AG04450 (cell line): ENCODE measurements around the gene DNAL1. TPM values are rescaled to one million over a fixed set of nuclear protein-coding genes. Genes with fewer than 3 reads are reported as not detected.

Experiments
- CTCF ChIA-PET: fragments of 300-600, 350-600 bp; formaldehyde crosslinking; extraction: SDS; loops from one replicate; lab custom pipeline; 2022; ENCODE audit warnings: antibody characterized with exemption, inconsistent platforms; lab: Charles Lee
- POLR2A ChIA-PET: fragments of 350-600 bp; formaldehyde crosslinking; extraction: SDS; loops from one replicate; lab custom pipeline; 2021; ENCODE audit warnings: antibody characterized with exemption, inconsistent platforms; lab: Yijun Ruan, JAX
- DNase-seq: peaks from one replicate; pipeline ENCODE4 v3.0.0-alpha.2; 2011; ENCODE audit warnings: low read depth, low spot score
- H3K27ac ChIP-seq: one replicate; pipeline ENCODE4 v1.5.1; 2012; ENCODE audit warnings: low read depth, low read length, control low read depth
- H3K27me3 ChIP-seq: one replicate; pipeline ENCODE4 v1.6.0; 2012; ENCODE audit warnings: low read length; ENCODE audit not compliant: control insufficient read depth, insufficient read depth
- H3K4me3 ChIP-seq: 2 replicates; pipeline ENCODE4 v1.5.1; 2011; ENCODE audit warnings: mild to moderate bottlenecking, low read depth, low read length, control low read depth
- H3K9me3 ChIP-seq: 2 replicates; pipeline ENCODE4 v1.5.1; 2012; ENCODE audit warnings: low read length; ENCODE audit not compliant: control insufficient read depth, insufficient read depth
- CTCF ChIP-seq: IDR thresholded peaks from 2 replicates; pipeline ENCODE4 v1.5.1; 2011; ENCODE audit warnings: low read depth, low read length, control low read depth, inconsistent platforms
- polyA plus RNA-seq: library from polyadenylated mRNA; depleted of rRNA; stranded (reverse); fragments of >200 nt; gene quantifications from 2 replicates; pipeline ENCODE4 v1.2.3, GENCODE V29; 2011

Gene DNAL1
- polyA plus RNA-seq, 1 experiment, result 10.0 TPM

DNA sequence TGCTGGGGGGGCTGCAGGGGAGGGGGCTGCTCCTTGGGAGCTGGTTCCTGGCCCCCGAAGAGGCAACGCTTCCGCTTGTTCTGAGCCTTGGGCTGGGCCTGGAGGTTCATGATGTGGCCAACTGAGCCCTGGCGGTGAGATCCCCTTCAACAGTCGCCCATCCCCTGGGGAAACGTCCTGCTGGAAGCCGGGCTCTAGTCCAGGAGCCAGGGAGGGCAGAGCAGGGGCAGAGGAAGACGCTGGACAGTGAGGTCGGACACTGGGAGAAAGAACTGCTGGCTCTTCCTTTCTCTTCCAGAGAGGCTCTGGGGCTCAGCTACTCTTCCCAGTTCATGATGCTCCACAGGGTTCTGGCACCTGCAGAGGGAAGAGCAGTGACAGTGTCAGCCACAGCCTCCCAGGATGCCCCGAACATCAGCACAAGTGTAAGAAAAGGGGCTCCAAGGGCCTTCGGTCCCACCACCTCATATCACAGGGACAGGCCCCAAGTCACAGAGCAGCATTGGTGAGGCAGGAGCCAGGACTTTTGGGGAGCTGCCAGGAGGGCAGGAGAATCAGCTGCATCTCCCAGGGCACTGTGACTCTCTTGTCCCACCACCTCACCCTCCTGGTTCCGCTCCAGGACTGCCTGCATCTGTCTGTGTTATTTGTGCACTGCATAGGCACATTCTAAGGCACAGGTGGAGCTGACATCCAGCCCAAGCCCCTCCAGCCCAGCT, 95.3 kb downstream of the DNAL1 start:
- Histone ChIP-seq H3K27ac (peak overlapping the region; percentile 57), H3K9me3 (no peaks in the 10 kb centered on the region; the same call in 1 of the 2 replicates), H3K4me3 (no peak overlapping the region), H3K27me3 (no peaks in the 10 kb centered on the region)
- CTCF ChIA-PET, result interaction anchor here (0.5 to 1.5 kb wide), 3 partner anchors 10 to 12 kb away, joined by 3 to 10 read pairs (median 5); no protein-coding TSS in a partner anchor
- POLR2A ChIA-PET, result interaction anchor here (0.6 to 1.1 kb wide), 2 partner anchors 9 to 46 kb away, joined by 4 to 5 read pairs; no protein-coding TSS in a partner anchor
- no peak for DNase-seq
- TF ChIP-seq CTCF, result no peak

DNA sequence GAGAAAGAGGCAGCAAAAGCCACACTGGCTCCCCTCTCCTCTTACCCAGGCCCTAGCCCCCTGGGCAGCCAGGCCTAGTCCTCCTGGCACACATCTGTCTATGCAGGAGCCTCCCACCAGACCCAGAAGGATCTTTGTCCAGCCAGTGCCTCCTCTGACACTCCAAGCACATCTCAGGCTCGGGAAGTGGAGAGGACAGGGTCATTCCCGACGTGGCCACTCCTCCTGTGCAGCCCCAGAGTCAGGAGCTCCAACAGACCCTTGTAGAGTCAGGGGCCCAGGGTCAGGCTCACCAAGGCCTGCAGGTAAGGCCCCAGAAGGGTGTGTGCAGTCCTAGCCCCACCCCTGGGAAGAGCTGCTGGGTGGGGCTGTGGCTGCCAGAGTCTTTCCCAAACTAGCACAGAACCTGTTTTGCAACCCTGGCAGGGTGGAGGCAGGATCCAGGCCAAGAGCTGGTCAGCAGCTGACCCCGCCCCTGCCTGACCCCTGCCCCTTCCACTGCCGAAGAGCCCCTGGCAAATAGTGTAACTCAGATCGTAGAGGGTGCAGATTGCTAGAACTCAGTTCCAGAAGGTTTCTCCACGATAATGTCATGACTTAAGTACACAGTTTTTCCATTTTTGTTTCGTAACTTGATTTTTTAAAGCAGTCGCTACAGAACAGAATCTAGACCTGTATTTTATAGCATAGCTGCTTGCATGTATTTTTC, 96.0 kb downstream of the DNAL1 start:
- no peak for TF ChIP-seq CTCF
- ChIA-PET POLR2A (interaction anchor here (0.9 to 2.4 kb wide), 7 partner anchors 12 to 45 kb away, joined by 3 to 21 read pairs (median 4); a partner anchor contains a TSS), CTCF (interaction anchor here (1.5 kb wide), 1 partner anchor 13 kb away, joined by 10 read pairs; no protein-coding TSS in a partner anchor)
- no peak overlapping the region for H3K4me3 ChIP-seq
- no peaks in the 10 kb centered on the region; the same call in 1 of the 2 replicates for H3K9me3 ChIP-seq
- H3K27ac ChIP-seq, result peak overlapping the region; percentile 57
- no peaks in the 10 kb centered on the region for H3K27me3 ChIP-seq
- DNase-seq, result no peak

DNA sequence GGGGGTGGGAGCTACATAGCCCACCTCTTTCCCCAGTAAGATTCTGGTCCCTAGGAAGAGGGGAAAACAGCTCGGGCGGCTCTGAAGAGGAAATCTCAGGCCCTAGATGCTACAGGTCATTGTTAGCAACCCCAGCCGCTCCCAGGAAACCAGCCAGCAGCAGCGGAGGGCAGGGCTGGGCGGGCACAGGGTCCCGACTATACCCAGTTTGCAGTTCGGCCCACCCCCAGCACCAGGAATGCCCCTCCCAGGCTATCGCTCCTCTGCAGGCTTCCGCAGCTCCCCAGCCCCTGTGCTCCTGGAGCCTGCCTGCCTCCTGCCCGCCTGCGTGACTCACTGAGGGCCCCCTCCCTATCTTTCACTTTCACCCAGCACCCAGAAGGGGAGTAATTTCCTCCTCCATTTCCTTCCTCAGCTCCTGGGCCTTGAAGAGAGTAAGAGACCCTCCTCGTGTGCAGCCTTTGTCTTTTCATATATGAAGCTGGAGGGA, 96.6 kb downstream of the DNAL1 start:
- ChIA-PET CTCF (interaction anchor here (1.5 kb wide), 1 partner anchor 13 kb away, joined by 10 read pairs; no protein-coding TSS in a partner anchor), POLR2A (interaction anchor here (0.9 to 2.4 kb wide), 6 partner anchors 12 to 44 kb away, joined by 3 to 21 read pairs (median 5); a partner anchor contains a TSS)
- Histone ChIP-seq H3K4me3 (peak overlapping the region; percentile 35), H3K9me3 (no peaks in the 10 kb centered on the region; the same call in 1 of the 2 replicates), H3K27me3 (no peaks in the 10 kb centered on the region), H3K27ac (peak overlapping the region; percentile 80)
- no peak for TF ChIP-seq CTCF
- DNase-seq, result no peak

GRCh38 chr14:73741876-73742519, 97.2 kb downstream of the DNAL1 start:
- peak overlapping the region; percentile 35 for H3K4me3 ChIP-seq
- ChIA-PET CTCF (interaction anchor here (1.5 to 1.6 kb wide), 2 partner anchors 13 to 14 kb away, joined by 8 to 10 read pairs; no protein-coding TSS in a partner anchor), POLR2A (interaction anchor here (0.9 to 2.4 kb wide), 7 partner anchors 12 to 44 kb away, joined by 3 to 21 read pairs (median 4); a partner anchor contains a TSS)
- no peaks in the 10 kb centered on the region for H3K27me3 ChIP-seq
- no peaks in the 10 kb centered on the region; the same call in 1 of the 2 replicates for H3K9me3 ChIP-seq
- TF ChIP-seq CTCF, result no peak
- peak overlapping the region; percentile 80 for H3K27ac ChIP-seq
- no peak for DNase-seq
